ENCODE data around the gene ZNF281.

ZNF281 gene

GRCh38 chr1:200376528-200376927 lies 33.3 kb downstream of the ZNF281 start (continued):
- TF ChIP-seq, protein P1, sequence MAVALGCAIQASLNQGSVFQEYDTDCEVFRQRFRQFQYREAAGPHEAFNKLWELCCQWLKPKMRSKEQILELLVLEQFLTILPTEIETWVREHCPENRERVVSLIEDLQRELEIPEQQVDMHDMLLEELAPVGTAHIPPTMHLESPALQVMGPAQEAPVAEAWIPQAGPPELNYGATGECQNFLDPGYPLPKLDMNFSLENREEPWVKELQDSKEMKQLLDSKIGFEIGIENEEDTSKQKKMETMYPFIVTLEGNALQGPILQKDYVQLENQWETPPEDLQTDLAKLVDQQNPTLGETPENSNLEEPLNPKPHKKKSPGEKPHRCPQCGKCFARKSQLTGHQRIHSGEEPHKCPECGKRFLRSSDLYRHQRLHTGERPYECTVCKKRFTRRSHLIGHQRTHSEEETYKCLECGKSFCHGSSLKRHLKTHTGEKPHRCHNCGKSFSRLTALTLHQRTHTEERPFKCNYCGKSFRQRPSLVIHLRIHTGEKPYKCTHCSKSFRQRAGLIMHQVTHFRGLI (tag by site-specific recombination; IDR thresholded peaks at IDR 0.05): no peak
- TF ChIP-seq ZNF169 (tag by site-specific recombination; IDR thresholded peaks at IDR 0.05): no peak
- no peak for TF ChIP-seq ZNF473 (tag by site-specific recombination; IDR thresholded peaks at IDR 0.05)
- TF ChIP-seq, protein P2, sequence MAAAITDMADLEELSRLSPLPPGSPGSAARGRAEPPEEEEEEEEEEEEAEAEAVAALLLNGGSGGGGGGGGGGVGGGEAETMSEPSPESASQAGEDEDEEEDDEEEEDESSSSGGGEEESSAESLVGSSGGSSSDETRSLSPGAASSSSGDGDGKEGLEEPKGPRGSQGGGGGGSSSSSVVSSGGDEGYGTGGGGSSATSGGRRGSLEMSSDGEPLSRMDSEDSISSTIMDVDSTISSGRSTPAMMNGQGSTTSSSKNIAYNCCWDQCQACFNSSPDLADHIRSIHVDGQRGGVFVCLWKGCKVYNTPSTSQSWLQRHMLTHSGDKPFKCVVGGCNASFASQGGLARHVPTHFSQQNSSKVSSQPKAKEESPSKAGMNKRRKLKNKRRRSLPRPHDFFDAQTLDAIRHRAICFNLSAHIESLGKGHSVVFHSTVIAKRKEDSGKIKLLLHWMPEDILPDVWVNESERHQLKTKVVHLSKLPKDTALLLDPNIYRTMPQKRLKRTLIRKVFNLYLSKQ (tag by site-specific recombination; IDR thresholded peaks at IDR 0.05; ENCODE audit: borderline replicate concordance): no peak
- no peak for TF ChIP-seq ATF2 (tag by site-specific recombination; IDR thresholded peaks at IDR 0.05; ENCODE audit: low read depth)
- TF ChIP-seq GLIS1 (tag by site-specific recombination; IDR thresholded peaks at IDR 0.05): no peak
- no peak for TF ChIP-seq SCRT2 (tag by site-specific recombination; IDR thresholded peaks at IDR 0.05)
- TF ChIP-seq, protein P3, sequence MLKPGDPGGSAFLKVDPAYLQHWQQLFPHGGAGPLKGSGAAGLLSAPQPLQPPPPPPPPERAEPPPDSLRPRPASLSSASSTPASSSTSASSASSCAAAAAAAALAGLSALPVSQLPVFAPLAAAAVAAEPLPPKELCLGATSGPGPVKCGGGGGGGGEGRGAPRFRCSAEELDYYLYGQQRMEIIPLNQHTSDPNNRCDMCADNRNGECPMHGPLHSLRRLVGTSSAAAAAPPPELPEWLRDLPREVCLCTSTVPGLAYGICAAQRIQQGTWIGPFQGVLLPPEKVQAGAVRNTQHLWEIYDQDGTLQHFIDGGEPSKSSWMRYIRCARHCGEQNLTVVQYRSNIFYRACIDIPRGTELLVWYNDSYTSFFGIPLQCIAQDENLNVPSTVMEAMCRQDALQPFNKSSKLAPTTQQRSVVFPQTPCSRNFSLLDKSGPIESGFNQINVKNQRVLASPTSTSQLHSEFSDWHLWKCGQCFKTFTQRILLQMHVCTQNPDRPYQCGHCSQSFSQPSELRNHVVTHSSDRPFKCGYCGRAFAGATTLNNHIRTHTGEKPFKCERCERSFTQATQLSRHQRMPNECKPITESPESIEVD (tag by site-specific recombination; IDR thresholded peaks at IDR 0.05): peak; percentile 60
- TF ChIP-seq ZNF529 (tag by site-specific recombination; IDR thresholded peaks at IDR 0.05; ENCODE audit: insufficient replicate concordance): no peak
- no peak for TF ChIP-seq YY1 (tag by site-specific recombination; IDR thresholded peaks at IDR 0.05)
- TF ChIP-seq, protein P4, sequence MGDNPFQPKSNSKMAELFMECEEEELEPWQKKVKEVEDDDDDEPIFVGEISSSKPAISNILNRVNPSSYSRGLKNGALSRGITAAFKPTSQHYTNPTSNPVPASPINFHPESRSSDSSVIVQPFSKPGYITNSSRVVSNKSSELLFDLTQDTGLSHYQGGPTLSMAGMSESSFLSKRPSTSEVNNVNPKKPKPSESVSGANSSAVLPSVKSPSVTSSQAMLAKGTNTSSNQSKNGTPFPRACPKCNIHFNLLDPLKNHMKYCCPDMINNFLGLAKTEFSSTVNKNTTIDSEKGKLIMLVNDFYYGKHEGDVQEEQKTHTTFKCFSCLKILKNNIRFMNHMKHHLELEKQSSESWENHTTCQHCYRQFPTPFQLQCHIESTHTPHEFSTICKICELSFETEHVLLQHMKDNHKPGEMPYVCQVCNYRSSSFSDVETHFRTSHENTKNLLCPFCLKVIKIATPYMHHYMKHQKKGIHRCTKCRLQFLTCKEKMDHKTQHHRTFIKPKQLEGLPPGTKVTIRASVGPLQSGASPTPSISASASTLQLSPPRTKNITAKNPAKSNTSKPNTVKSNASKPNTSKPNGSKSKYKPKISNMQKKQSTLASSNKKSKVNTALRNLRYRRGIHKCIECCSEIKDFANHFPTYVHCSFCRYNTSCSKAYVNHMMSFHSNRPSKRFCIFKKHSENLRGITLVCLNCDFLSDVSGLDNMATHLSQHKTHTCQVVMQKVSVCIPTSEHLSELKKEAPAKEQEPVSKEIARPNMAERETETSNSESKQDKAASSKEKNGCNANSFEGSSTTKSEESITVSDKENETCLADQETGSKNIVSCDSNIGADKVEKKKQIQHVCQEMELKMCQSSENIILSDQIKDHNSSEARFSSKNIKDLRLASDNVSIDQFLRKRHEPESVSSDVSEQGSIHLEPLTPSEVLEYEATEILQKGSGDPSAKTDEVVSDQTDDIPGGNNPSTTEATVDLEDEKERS (tag by site-specific recombination; IDR thresholded peaks at IDR 0.05): no peak
- no peak for TF ChIP-seq ZNF18 (tag by site-specific recombination; IDR thresholded peaks at IDR 0.05)
- TF ChIP-seq ZNF324 (tag by site-specific recombination; IDR thresholded peaks at IDR 0.05): no peak
- TF ChIP-seq ZNF701 (tag by site-specific recombination; IDR thresholded peaks at IDR 0.05): no peak
- no peak for TF ChIP-seq ZNF792 (tag by site-specific recombination; IDR thresholded peaks at IDR 0.05)
- no peak for TF ChIP-seq SALL2 (tag by site-specific recombination; IDR thresholded peaks at IDR 0.05; ENCODE audit: borderline replicate concordance)
- TF ChIP-seq, protein P5, sequence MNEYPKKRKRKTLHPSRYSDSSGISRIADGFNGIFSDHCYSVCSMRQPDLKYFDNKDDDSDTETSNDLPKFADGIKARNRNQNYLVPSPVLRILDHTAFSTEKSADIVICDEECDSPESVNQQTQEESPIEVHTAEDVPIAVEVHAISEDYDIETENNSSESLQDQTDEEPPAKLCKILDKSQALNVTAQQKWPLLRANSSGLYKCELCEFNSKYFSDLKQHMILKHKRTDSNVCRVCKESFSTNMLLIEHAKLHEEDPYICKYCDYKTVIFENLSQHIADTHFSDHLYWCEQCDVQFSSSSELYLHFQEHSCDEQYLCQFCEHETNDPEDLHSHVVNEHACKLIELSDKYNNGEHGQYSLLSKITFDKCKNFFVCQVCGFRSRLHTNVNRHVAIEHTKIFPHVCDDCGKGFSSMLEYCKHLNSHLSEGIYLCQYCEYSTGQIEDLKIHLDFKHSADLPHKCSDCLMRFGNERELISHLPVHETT (tag by site-specific recombination; IDR thresholded peaks at IDR 0.05): peak; percentile 56; the same call in 1 of the 2 replicates
- no peak for TF ChIP-seq ZNF221 (tag by site-specific recombination; IDR thresholded peaks at IDR 0.05; ENCODE audit: borderline replicate concordance)
- TF ChIP-seq, protein P6, sequence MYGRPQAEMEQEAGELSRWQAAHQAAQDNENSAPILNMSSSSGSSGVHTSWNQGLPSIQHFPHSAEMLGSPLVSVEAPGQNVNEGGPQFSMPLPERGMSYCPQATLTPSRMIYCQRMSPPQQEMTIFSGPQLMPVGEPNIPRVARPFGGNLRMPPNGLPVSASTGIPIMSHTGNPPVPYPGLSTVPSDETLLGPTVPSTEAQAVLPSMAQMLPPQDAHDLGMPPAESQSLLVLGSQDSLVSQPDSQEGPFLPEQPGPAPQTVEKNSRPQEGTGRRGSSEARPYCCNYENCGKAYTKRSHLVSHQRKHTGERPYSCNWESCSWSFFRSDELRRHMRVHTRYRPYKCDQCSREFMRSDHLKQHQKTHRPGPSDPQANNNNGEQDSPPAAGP (tag by site-specific recombination; IDR thresholded peaks at IDR 0.05): no peak
- TF ChIP-seq GLI4 (tag by site-specific recombination; IDR thresholded peaks at IDR 0.05): no peak
- TF ChIP-seq, protein P7, sequence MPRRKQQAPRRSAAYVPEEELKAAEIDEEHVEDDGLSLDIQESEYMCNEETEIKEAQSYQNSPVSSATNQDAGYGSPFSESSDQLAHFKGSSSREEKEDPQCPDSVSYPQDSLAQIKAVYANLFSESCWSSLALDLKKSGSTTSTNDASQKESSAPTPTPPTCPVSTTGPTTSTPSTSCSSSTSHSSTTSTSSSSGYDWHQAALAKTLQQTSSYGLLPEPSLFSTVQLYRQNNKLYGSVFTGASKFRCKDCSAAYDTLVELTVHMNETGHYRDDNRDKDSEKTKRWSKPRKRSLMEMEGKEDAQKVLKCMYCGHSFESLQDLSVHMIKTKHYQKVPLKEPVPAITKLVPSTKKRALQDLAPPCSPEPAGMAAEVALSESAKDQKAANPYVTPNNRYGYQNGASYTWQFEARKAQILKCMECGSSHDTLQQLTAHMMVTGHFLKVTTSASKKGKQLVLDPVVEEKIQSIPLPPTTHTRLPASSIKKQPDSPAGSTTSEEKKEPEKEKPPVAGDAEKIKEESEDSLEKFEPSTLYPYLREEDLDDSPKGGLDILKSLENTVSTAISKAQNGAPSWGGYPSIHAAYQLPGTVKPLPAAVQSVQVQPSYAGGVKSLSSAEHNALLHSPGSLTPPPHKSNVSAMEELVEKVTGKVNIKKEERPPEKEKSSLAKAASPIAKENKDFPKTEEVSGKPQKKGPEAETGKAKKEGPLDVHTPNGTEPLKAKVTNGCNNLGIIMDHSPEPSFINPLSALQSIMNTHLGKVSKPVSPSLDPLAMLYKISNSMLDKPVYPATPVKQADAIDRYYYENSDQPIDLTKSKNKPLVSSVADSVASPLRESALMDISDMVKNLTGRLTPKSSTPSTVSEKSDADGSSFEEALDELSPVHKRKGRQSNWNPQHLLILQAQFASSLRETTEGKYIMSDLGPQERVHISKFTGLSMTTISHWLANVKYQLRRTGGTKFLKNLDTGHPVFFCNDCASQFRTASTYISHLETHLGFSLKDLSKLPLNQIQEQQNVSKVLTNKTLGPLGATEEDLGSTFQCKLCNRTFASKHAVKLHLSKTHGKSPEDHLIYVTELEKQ (tag by site-specific recombination; IDR thresholded peaks at IDR 0.05; ENCODE audit: borderline replicate concordance): no peak
- no peak for TF ChIP-seq ZBTB1 (tag by site-specific recombination; IDR thresholded peaks at IDR 0.05)
